ENCODE data around the gene RALGPS1.
"Not testable (repeated sequence)": the region's sequence is repeated elsewhere in the genome, so short reads cannot be mapped to it uniquely, and the experiment has no call there.

RALGPS1 gene

DNA sequence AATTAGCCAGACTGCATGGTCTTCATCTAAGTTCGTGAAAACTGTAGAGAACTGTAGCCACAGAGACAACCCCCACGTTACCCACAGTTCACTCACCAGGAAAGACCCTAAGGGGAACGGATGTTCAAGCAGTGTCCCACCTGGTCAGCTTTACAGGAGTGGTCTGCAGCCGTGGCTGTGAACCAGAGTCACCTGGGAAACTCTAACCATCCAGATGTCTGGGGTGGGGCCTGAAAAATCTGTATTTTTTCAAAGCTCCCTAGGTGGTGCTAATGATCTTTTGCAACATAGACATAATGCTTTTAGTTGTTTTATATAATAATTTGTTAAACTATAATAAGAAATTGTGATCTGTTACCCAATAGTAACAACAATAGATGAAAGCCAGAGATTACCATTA, 255.5 kb downstream of the RALGPS1 start:
- TF ChIP-seq ZFX (IDR thresholded peaks at IDR 0.05) (no peak), CTCF (conservative IDR thresholded peaks at IDR 0.05) (no peak)
- H3K27ac ChIP-seq = no peak overlapping the region

DNA sequence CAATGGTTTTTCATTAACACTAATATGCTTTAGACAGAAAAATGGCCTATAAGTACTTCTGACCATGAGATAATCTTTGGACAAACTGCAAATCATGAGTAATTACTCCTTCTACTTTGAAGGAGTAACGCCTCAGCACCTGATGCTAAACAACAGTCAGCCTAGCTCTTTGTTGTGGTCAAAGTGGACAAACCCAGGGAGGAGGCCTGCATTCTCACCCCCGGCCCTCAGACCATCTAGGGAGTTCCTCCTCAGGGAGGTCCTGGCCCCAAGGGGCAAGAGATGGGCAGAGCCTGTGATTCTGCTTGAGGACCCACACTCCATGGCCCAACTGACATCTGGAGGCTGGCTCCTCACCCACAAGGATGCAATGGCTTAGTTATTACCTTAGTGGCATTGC, 256.1 kb downstream of the RALGPS1 start:
- TF ChIP-seq CTCF (conservative IDR thresholded peaks at IDR 0.05) = no peak
- TF ChIP-seq ZFX (IDR thresholded peaks at IDR 0.05) = no peak

DNA sequence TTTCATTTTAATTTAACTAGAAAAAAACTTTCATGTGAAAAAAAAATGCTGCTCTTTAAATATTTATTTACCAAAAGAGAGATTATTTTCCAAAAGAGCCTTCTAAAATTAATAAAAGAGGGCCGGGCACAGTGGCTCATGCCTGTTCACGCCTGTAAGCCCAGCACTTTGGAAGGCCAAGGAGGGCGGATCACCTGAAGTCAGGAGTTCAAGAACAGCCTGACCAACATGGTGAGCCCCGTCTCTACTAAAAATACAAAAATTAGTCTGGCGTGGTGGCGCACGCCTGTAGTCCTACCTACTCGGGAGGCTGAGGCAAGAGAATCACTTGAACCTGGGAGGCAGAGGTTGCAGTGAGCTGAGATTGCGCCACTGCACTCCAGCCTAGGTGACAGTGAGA, 256.8 kb downstream of the RALGPS1 start:
- not testable (repeated sequence) for H3K27ac ChIP-seq

More for the DNA sequence above, 256.1 kb downstream of the RALGPS1 start:
- no peak overlapping the region for H3K27ac ChIP-seq

DNA sequence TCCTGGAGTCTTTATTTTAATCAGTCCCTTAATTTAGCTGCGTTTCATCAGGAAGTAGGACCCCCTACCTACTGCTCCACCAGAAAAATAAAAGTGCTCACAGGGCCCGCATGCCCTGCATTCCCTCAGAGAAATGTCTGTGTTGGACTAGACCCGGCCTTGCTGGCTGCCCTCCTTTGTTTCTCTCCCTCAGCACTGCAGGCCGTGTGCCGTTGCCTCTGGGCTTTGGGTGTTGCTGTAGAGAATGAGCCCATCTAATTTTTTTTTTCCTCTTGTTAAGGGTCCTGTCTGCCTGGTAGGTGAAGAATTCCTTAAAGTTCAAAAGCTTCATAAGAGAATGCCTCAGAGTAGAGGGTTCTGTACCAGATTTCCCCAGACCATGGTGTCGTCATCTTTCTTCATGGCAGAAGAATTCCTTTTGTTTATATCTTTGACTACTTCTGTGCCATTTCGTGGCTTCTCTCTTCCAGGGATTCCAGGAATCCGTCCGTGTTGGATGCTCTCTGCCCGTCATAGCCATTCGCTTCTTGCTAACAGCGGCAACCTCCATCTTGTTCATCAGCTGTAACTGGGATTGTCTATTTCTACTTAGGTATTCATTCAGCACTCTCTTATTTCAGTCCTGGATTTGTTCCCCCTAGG, 257.6 kb downstream of the RALGPS1 start:
- no peak overlapping the region for H3K27ac ChIP-seq
- TF ChIP-seq ZFX (IDR thresholded peaks at IDR 0.05) = no peak
- TF ChIP-seq CTCF (conservative IDR thresholded peaks at IDR 0.05) = no peak

- TF ChIP-seq ZFX (IDR thresholded peaks at IDR 0.05) (no peak), CTCF (conservative IDR thresholded peaks at IDR 0.05) (no peak)
- H3K27ac ChIP-seq = no peak overlapping the region
These were observed 258.5 kb downstream of the RALGPS1 start for GRCh38 chr9:127173063-127173462.

- TF ChIP-seq CTCF (conservative IDR thresholded peaks at IDR 0.05) (no peak), ZFX (IDR thresholded peaks at IDR 0.05) (no peak)
- no peak overlapping the region for H3K27ac ChIP-seq
These were observed 260.1 kb downstream of the RALGPS1 start for GRCh38 chr9:127174386-127175318.

GRCh38 chr9:127175319-127175715, 260.7 kb downstream of the RALGPS1 start:
- no peak overlapping the region for H3K27ac ChIP-seq
- TF ChIP-seq ZFX (IDR thresholded peaks at IDR 0.05) = no peak
- no peak for TF ChIP-seq CTCF (conservative IDR thresholded peaks at IDR 0.05)
